ENCODE measurements around the gene DCUN1D1.

DNA sequence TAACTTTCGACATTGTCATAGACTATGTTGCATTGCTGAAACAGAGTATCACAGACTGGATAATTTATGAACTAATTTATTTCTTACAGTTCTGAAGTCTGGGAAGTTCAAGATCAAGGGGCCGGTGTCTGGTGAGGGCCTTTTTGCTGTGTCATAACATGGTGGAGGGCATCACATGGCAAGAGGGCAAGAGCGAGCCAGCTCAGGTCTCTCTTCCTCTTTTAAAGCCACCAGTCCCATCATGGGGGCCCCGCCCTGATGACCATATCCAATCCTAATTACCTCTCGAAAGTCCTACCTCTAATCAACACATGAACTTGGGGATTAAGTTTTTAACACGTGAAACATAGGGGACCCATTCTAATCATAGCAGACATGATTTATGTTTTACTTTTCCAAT, 33.5 kb upstream of the DCUN1D1 start:
- TF ChIP-seq, protein P1, sequence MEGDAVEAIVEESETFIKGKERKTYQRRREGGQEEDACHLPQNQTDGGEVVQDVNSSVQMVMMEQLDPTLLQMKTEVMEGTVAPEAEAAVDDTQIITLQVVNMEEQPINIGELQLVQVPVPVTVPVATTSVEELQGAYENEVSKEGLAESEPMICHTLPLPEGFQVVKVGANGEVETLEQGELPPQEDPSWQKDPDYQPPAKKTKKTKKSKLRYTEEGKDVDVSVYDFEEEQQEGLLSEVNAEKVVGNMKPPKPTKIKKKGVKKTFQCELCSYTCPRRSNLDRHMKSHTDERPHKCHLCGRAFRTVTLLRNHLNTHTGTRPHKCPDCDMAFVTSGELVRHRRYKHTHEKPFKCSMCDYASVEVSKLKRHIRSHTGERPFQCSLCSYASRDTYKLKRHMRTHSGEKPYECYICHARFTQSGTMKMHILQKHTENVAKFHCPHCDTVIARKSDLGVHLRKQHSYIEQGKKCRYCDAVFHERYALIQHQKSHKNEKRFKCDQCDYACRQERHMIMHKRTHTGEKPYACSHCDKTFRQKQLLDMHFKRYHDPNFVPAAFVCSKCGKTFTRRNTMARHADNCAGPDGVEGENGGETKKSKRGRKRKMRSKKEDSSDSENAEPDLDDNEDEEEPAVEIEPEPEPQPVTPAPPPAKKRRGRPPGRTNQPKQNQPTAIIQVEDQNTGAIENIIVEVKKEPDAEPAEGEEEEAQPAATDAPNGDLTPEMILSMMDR (IDR thresholded peaks at IDR 0.05): no peak
- no peak for TF ChIP-seq EP300 (IDR thresholded peaks at IDR 0.05; ENCODE audit: low read depth)
